NCI-H128 (cell line): Measurements from ENCODE around the gene EBLN2.
"Not testable (repeated sequence)": the region's sequence is repeated elsewhere in the genome, so short reads cannot be mapped to it uniquely, and the experiment has no call there.

ENCODE experiments used
- DNase-seq: peaks from one replicate; lab custom pipeline; 2025; ENCODE audit not compliant: unreplicated experiment; lab: John Stamatoyannopoulos, UW

EBLN2 gene

GRCh38 chr3:73060302-73060723 is 1.1 kb upstream of the EBLN2 start:
- no peak for DNase-seq

- not testable (repeated sequence) for DNase-seq
Observed at GRCh38 chr3:73066243-73066642, 4.8 kb downstream of the EBLN2 start.

- no peak for DNase-seq
Observed at GRCh38 chr3:73068419-73068818, 7.0 kb downstream of the EBLN2 start.

- no peak for DNase-seq
Observed at GRCh38 chr3:73069187-73069586, 7.7 kb downstream of the EBLN2 start.

GRCh38 chr3:73069775-73070444 is 8.5 kb downstream of the EBLN2 start:
- no peak for DNase-seq

- DNase-seq: no peak
Observed at GRCh38 chr3:73070675-73071575, 9.5 kb downstream of the EBLN2 start.

- no peak for DNase-seq
Observed at GRCh38 chr3:73071952-73072351, 10.5 kb downstream of the EBLN2 start.

- DNase-seq: no peak
Observed at GRCh38 chr3:73072634-73073033, 11.2 kb downstream of the EBLN2 start.

GRCh38 chr3:73073091-73073707 is 11.7 kb downstream of the EBLN2 start:
- no peak for DNase-seq

- no peak for DNase-seq
Observed at GRCh38 chr3:73074781-73075180, 13.3 kb downstream of the EBLN2 start.

- DNase-seq: no peak
Observed at GRCh38 chr3:73080216-73080966, 18.9 kb downstream of the EBLN2 start.

GRCh38 chr3:73081140-73081539 is 19.7 kb downstream of the EBLN2 start:
- DNase-seq: no peak

GRCh38 chr3:73084170-73084569 is 22.7 kb downstream of the EBLN2 start:
- no peak for DNase-seq

GRCh38 chr3:73086071-73086494 is 24.6 kb downstream of the EBLN2 start:
- DNase-seq: no peak

GRCh38 chr3:73094129-73094528 is 32.7 kb downstream of the EBLN2 start:
- DNase-seq: no peak

- no peak for DNase-seq
Observed at GRCh38 chr3:73094951-73095350, 33.5 kb downstream of the EBLN2 start.

- DNase-seq: no peak
Observed at GRCh38 chr3:73096169-73096568, 34.7 kb downstream of the EBLN2 start.

GRCh38 chr3:73098026-73098425 is 36.6 kb downstream of the EBLN2 start:
- DNase-seq: no peak

- no peak for DNase-seq
Observed at GRCh38 chr3:73098873-73099272, 37.4 kb downstream of the EBLN2 start.

- peak; percentile 76 for DNase-seq
Observed at GRCh38 chr3:73100741-73101559, 39.5 kb downstream of the EBLN2 start.
